Neuronal stem cell (in vitro differentiated cells): Measurements from ENCODE around the gene PACS1.

Experiments
- DNase-seq: peaks from one replicate; pipeline ENCODE4 v3.0.0-alpha.2; 2013; ENCODE audit warnings: low spot score
- H2AFZ ChIP-seq: one replicate; pipeline ENCODE4 v1.6.1; 2013; ENCODE audit warnings: mild to moderate bottlenecking, low read length, inconsistent platforms
- H2AK5ac ChIP-seq: 2 replicates; pipeline ENCODE4 v1.6.1; 2013; ENCODE audit warnings: low read depth, mild to moderate bottlenecking, inconsistent platforms, low read length, moderate library complexity, mixed read lengths
- H2BK120ac ChIP-seq: 2 replicates; pipeline ENCODE4 v1.6.1; 2013; ENCODE audit warnings: low read depth, mild to moderate bottlenecking, inconsistent platforms, low read length, moderate library complexity, mixed read lengths
- H2BK12ac ChIP-seq: one replicate; pipeline ENCODE4 v1.6.1; 2013; ENCODE audit warnings: low read length, inconsistent platforms
- H2BK15ac ChIP-seq: 2 replicates; pipeline ENCODE4 v1.6.1; 2013; ENCODE audit warnings: mild to moderate bottlenecking, low read length, inconsistent platforms, mixed read lengths
- H2BK5ac ChIP-seq: one replicate; pipeline ENCODE4 v1.6.1; 2013; ENCODE audit warnings: inconsistent platforms, mild to moderate bottlenecking, low read length, moderate library complexity
- H3K14ac ChIP-seq: one replicate; pipeline ENCODE4 v1.6.1; 2013; ENCODE audit warnings: low read length, inconsistent platforms
- H3K18ac ChIP-seq: 2 replicates; pipeline ENCODE4 v1.6.1; 2013; ENCODE audit warnings: low read length, inconsistent platforms
- H3K23ac ChIP-seq: 2 replicates; pipeline ENCODE4 v1.6.1; 2013; ENCODE audit warnings: low read depth, mild to moderate bottlenecking, mixed read lengths, low read length, inconsistent platforms; ENCODE audit not compliant: poor library complexity
- H3K27ac ChIP-seq: replicated peaks from 3 replicates; pipeline ENCODE4 v1.5.1; 2013; ENCODE audit warnings: low read length, inconsistent platforms
- H3K27me3 ChIP-seq, 3 experiments: 2 replicates each; pipeline ENCODE4 v1.6.1; 2013; ENCODE audit warnings: low read length in 3 of 3, mild to moderate bottlenecking in 2 of 3, inconsistent platforms in 1 of 3, low read depth in 1 of 3, mixed read lengths in 1 of 3, moderate library complexity in 1 of 3; ENCODE audit not compliant: control insufficient read depth in 3 of 3, insufficient read depth in 3 of 3
- H3K36me3 ChIP-seq, 2 donors: replicated peaks in 1 of 2; 2 replicates each; pipeline ENCODE4 v1.6.1; 2013; ENCODE audit warnings: low read length in 2 of 2; ENCODE audit not compliant: control insufficient read depth in 2 of 2, insufficient read depth in 2 of 2
- H3K4ac ChIP-seq: 2 replicates; pipeline ENCODE4 v1.6.1; 2013; ENCODE audit warnings: inconsistent platforms, mild to moderate bottlenecking, low read length, moderate library complexity
- H3K4me1 ChIP-seq, 2 donors: 1 replicate in 1 of 2; 2 replicates in 1 of 2; pipeline ENCODE4 v1.6.1; 2013; ENCODE audit warnings: low read length in 2 of 2, low read depth in 1 of 2; ENCODE audit not compliant: control insufficient read depth in 2 of 2, insufficient read depth in 1 of 2
- H3K4me2 ChIP-seq: one replicate; pipeline ENCODE4 v1.6.1; 2013; ENCODE audit warnings: mild to moderate bottlenecking, low read length, inconsistent platforms; ENCODE audit not compliant: insufficient read depth, poor library complexity, severe bottlenecking
- H3K4me3 ChIP-seq, 2 donors: 2 replicates each; pipeline ENCODE4 v1.5.1; 2013; ENCODE audit warnings: low read length in 2 of 2, mild to moderate bottlenecking in 2 of 2, inconsistent platforms in 1 of 2, moderate library complexity in 1 of 2
- H3K79me1 ChIP-seq: one replicate; pipeline ENCODE4 v1.6.1; 2013; ENCODE audit warnings: low read depth, mild to moderate bottlenecking, inconsistent platforms, low read length, moderate library complexity
- H3K9ac ChIP-seq: one replicate; pipeline ENCODE4 v1.6.1; 2013; ENCODE audit warnings: mild to moderate bottlenecking, low read depth, low read length, inconsistent platforms; ENCODE audit not compliant: poor library complexity
- H3K9me3 ChIP-seq, 2 donors: replicated peaks in 1 of 2; 2 replicates each; pipeline versions ENCODE3 to v1.6.1; 2013; ENCODE audit warnings: low read length in 2 of 2, mild to moderate bottlenecking in 2 of 2, inconsistent platforms in 1 of 2, low read depth in 1 of 2, mixed read lengths in 1 of 2, moderate library complexity in 1 of 2; ENCODE audit not compliant: control insufficient read depth in 2 of 2, insufficient read depth in 1 of 2
- H4K8ac ChIP-seq: one replicate; pipeline ENCODE4 v1.6.1; 2013; ENCODE audit warnings: low read depth, mild to moderate bottlenecking, inconsistent platforms, low read length, moderate library complexity
- H4K91ac ChIP-seq: one replicate; pipeline ENCODE4 v1.6.1; 2013; ENCODE audit warnings: low read length, low read depth, mild to moderate bottlenecking, inconsistent platforms; ENCODE audit not compliant: poor library complexity
- WGBS, 2 donors: extraction: QIAGEN DNeasy Blood & Tissue Kit; methylation state at CpG; one replicate each; pipeline ENCODE4 v1.1.7; 2013; ENCODE audit warnings: missing lambda C conversion rate in 2 of 2, mixed read lengths in 1 of 2; ENCODE audit not compliant: insufficient read length in 2 of 2, insufficient replicate concordance in 1 of 2; ENCODE audit errors: extremely low coverage in 2 of 2; 5-methylcytosine and 5-hydroxymethylcytosine counted together

The PACS1 gene

DNA sequence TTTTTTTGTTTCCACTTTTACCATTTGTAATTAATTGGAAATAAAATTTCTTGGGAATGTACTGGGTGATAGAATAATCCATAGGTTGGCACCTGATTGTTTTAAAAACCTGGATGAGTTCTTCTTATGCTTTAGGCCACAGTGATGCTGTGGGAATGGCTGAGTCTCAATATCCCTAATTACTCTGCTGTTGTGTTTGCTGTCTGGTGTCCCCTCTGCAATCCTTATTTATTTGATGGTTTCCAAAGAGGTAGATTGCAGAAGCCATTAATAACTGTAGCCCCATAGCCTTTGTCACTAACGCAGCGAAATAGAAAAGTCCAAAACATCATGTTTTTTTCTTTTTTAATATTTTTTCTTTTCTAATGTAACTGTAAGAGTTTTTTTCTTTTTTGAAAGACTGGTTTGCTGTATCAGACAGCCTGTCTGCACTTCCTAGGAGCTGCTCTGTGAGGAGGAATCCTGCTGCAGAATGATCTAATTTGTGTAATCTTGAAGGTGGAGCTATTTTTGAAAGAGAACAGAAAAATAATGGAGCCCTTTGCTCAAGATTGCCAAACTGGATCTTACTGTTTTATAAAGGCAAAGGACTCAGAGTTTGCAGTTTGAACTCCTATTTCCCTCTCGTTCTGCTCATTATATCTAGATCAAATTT is 14.9 kb downstream of the PACS1 start:
- Histone ChIP-seq H4K8ac (no peak overlapping the region), H3K18ac (no peak overlapping the region), H3K79me1 (no peaks in the 10 kb centered on the region), H3K23ac (no peak overlapping the region), H3K9ac (no peak overlapping the region), H3K4ac (no peak overlapping the region), H3K4me3 (no peak overlapping the region), H2AK5ac (no peak overlapping the region), H2BK12ac (no peak overlapping the region), H3K9me3 (no peaks in the 10 kb centered on the region), H3K27ac (no peak overlapping the region), H2BK15ac (no peak overlapping the region), H4K91ac (no peak overlapping the region), H3K36me3 (no peaks in the 10 kb centered on the region), H2AFZ (no peak overlapping the region), H3K4me2 (no peak overlapping the region), H2BK120ac (no peak overlapping the region), H3K14ac (no peak overlapping the region), H2BK5ac (no peak overlapping the region), H3K4me1 (peaks cover 0 to 2% of the 10 kb centered on the region in 2 donors), H3K27me3 (no peaks in the 10 kb centered on the region)
- no CpG with 5 or more reads among the region's 3 CpGs for WGBS, 2 donors
- no peak for DNase-seq

DNA sequence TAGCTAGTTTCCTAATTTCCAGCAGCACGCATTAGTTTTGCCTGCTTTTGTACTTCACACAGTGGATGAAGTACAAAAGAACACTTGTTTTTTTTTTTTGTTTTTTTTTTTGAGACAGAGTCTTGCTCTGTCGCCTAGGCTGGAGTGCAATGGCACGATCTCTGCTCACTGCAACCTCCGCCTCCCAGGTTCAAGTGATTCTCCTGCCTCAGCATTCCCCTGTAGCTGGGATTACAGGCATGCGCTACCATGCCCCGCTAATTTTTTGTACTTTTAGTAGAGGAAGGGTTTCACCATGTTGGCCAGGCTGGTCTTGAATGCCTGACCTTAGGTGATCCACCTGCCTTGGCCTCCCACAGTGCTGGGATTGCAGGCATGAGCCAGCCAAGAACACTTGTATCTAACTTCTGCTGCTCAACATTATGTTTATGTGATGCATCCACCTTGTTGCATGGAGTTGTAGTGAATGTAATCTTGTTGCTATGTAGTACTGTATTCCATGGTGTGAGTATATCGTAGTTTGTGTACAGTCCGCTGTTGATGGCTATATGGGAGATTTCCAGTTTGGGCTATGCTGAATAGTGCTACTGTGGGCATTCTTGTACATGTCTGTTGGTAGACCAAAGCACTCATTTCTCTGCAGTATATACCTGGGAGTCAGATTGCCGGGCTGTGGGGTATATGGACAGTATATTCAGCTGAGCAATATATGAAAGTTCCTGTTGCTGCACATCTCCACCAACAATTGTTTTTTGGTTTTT is 17.3 kb downstream of the PACS1 start:
- no peaks in the 10 kb centered on the region for H3K4me1 ChIP-seq
- no peak overlapping the region for H4K8ac ChIP-seq
- H3K9ac ChIP-seq = no peak overlapping the region
- no peaks in the 10 kb centered on the region for H3K27me3 ChIP-seq
- no peak overlapping the region for H4K91ac ChIP-seq
- H3K4me3 ChIP-seq = no peak overlapping the region
- H3K4ac ChIP-seq = no peak overlapping the region
- H2BK120ac ChIP-seq = no peak overlapping the region
- no peak overlapping the region for H2AFZ ChIP-seq
- H3K9me3 ChIP-seq = no peaks in the 10 kb centered on the region
- no peak overlapping the region for H3K4me2 ChIP-seq
- H3K18ac ChIP-seq = no peak overlapping the region
- no peak overlapping the region for H2BK5ac ChIP-seq
- no peak overlapping the region for H2BK12ac ChIP-seq
- WGBS, 2 donors = no CpG with 5 or more reads among the region's 9 CpGs
- H3K23ac ChIP-seq = no peak overlapping the region
- no peak overlapping the region for H3K27ac ChIP-seq
- H2AK5ac ChIP-seq = no peak overlapping the region
- DNase-seq = no peak
- H2BK15ac ChIP-seq = no peak overlapping the region
- H3K36me3 ChIP-seq = no peaks in the 10 kb centered on the region
- no peak overlapping the region for H3K14ac ChIP-seq
- no peaks in the 10 kb centered on the region for H3K79me1 ChIP-seq

DNA sequence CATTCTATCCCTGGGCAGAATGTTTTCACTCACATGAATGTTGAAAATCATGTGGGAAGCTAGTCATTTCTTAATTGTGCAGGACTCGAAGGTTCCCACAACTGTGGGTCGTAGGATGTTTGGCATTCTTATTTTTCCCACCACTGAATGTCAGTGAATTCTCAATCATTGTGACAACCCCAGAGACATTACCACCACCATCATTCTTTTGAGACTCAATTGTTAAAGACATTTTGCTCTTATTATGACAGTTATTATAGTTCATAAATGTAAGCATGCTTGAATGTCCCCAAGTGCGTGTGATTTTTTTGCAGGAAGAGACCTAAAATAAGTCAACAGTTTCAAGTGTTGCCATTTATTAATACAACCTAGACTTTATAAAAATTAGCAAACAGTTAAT is 19.0 kb downstream of the PACS1 start:
- H3K27me3 ChIP-seq = no peaks in the 10 kb centered on the region
- no peak overlapping the region for H2AK5ac ChIP-seq
- H3K9me3 ChIP-seq = no peaks in the 10 kb centered on the region
- WGBS, 2 donors = no CpG with 5 or more reads among the region's 3 CpGs
- no peak overlapping the region for H2BK5ac ChIP-seq
- DNase-seq = no peak
- no peak overlapping the region for H3K27ac ChIP-seq
- H3K18ac ChIP-seq = no peak overlapping the region
- H3K4me2 ChIP-seq = no peak overlapping the region
- H2BK120ac ChIP-seq = no peak overlapping the region
- no peaks in the 10 kb centered on the region for H3K79me1 ChIP-seq
- H3K14ac ChIP-seq = no peak overlapping the region
- no peak overlapping the region for H3K9ac ChIP-seq
- H2AFZ ChIP-seq = no peak overlapping the region
- no peak overlapping the region for H2BK15ac ChIP-seq
- H3K4me1 ChIP-seq = no peaks in the 10 kb centered on the region
- no peak overlapping the region for H2BK12ac ChIP-seq
- no peak overlapping the region for H3K4me3 ChIP-seq
- no peak overlapping the region for H4K91ac ChIP-seq
- no peaks in the 10 kb centered on the region for H3K36me3 ChIP-seq
- no peak overlapping the region for H3K4ac ChIP-seq
- no peak overlapping the region for H4K8ac ChIP-seq
- no peak overlapping the region for H3K23ac ChIP-seq

DNA sequence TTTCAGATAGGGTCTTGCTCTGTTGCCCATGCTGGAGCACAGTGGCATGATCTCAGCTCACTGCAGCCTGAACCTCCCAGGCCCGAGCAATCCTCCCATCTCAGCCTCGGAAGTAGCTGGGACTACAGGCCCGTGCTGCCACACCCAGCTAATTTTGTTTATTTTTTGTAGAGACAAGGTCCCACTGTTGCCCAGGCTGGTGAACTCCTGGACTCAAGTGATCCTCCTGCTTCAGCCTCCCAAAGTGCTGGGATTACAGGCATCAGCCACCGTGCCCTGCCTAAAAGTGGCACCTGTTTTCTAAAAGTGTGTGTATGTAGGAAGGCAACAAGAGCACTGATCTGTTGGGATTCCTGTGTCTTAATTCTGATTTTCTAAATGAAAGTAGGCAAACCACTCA is 20.2 kb downstream of the PACS1 start:
- no peak overlapping the region for H3K23ac ChIP-seq
- H3K9ac ChIP-seq = no peak overlapping the region
- H2BK12ac ChIP-seq = no peak overlapping the region
- H3K9me3 ChIP-seq = no peaks in the 10 kb centered on the region
- no peak overlapping the region for H4K8ac ChIP-seq
- no peak overlapping the region for H2AFZ ChIP-seq
- WGBS, 2 donors = no CpG with 5 or more reads among the region's 4 CpGs
- H3K4me3 ChIP-seq = no peak overlapping the region
- no peak for DNase-seq
- H3K27me3 ChIP-seq = no peaks in the 10 kb centered on the region
- H2AK5ac ChIP-seq = no peak overlapping the region
- no peak overlapping the region for H3K14ac ChIP-seq
- no peak overlapping the region for H3K27ac ChIP-seq
- H3K79me1 ChIP-seq = no peaks in the 10 kb centered on the region
- no peak overlapping the region for H3K4ac ChIP-seq
- no peak overlapping the region for H2BK120ac ChIP-seq
- H3K18ac ChIP-seq = no peak overlapping the region
- H2BK5ac ChIP-seq = no peak overlapping the region
- no peak overlapping the region for H4K91ac ChIP-seq
- H3K4me1 ChIP-seq = no peaks in the 10 kb centered on the region
- H2BK15ac ChIP-seq = no peak overlapping the region
- H3K4me2 ChIP-seq = no peak overlapping the region
- H3K36me3 ChIP-seq = no peaks in the 10 kb centered on the region
